ENCODE data around the gene OR2T3.
"Not testable (repeated sequence)": the region's sequence is repeated elsewhere in the genome, so short reads cannot be mapped to it uniquely, and the experiment has no call there.

- not testable (repeated sequence) for TF ChIP-seq CTCF (conservative IDR thresholded peaks at IDR 0.05; ENCODE audit: low read depth, low read length); RFX5 (IDR thresholded peaks at IDR 0.05; ENCODE audit: low read depth, low read length); ELK1 (IDR thresholded peaks at IDR 0.05; ENCODE audit: borderline replicate concordance, low read depth, low read length); POLR2A (IDR thresholded peaks at IDR 0.05; ENCODE audit: low read depth, low read length); FOS (IDR thresholded peaks at IDR 0.05; ENCODE audit: low read depth, low read length)
Measured at GRCh38 chr1:248432201-248432600, 41.0 kb upstream of the OR2T3 start.
